Mucosa of stomach (tissue), 1 donor: ENCODE measurements around the gene AKAP11.

Experiments
- H3K27me3 ChIP-seq: one replicate; pipeline ENCODE4 v1.7.0; 2013; ENCODE audit warnings: mild to moderate bottlenecking, low read length; ENCODE audit not compliant: control insufficient read depth, insufficient read depth
- H3K36me3 ChIP-seq: one replicate; pipeline ENCODE4 v1.7.0; 2013; ENCODE audit warnings: low read length; ENCODE audit not compliant: control insufficient read depth, insufficient read depth
- H3K4me1 ChIP-seq: one replicate; pipeline ENCODE4 v1.7.0; 2013; ENCODE audit warnings: mild to moderate bottlenecking, low read length; ENCODE audit not compliant: control insufficient read depth, insufficient read depth
- H3K4me3 ChIP-seq: one replicate; pipeline ENCODE4 v1.7.0; 2013; ENCODE audit warnings: low read length
- H3K9ac ChIP-seq: one replicate; pipeline ENCODE4 v1.7.0; 2013; ENCODE audit warnings: mild to moderate bottlenecking, low read length, moderate library complexity
- H3K9me3 ChIP-seq: one replicate; pipeline ENCODE4 v1.7.0; 2013; ENCODE audit warnings: mild to moderate bottlenecking, low read length, moderate library complexity; ENCODE audit not compliant: control insufficient read depth
- donor health status: Pancreatic carcinoma.

Gene AKAP11

DNA sequence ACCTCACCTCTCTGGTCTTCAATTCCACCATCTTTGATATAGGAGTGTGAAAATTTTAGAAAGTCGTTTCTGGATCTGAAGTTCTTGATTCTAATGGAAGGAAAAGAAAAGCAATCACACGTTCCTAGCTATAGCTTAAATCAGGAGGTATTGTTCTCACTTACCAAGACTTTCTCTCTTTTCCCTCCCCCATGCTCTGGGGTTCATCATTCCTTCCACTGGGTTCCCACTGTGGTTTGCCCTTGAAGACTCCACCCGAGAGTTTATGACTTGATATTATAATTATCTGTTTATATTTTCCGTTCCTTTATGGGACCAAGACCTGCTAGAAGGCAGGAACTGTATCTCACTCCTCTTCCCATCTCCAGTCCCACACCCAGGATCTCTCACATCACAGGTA, 76.6 kb downstream of the AKAP11 start:
- Histone ChIP-seq H3K9me3 (no peaks in the 10 kb centered on the region), H3K27me3 (no peaks in the 10 kb centered on the region), H3K36me3 (no peaks in the 10 kb centered on the region), H3K9ac (no peak overlapping the region), H3K4me3 (no peak overlapping the region), H3K4me1 (no peaks in the 10 kb centered on the region)

DNA sequence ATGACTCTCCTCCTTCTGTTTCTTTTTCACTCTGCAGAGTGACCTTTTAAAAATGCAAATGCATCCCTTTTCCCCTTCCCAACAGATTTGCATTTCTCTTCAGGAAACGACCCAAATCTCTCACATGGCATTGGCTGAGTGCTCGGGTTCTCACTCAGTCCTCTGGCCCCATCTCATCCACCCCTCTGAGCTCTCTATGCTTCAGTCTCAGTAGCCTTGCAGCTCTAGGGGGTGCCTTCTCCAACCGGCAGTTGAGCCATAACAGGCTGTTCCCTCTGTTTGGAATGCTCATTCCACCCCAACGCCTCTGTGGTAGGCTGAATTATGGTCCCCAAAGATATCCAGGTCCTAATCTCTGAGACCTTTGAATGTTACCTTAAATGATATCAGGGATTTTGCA, 78.2 kb downstream of the AKAP11 start:
- no peaks in the 10 kb centered on the region for H3K9me3 ChIP-seq
- H3K36me3 ChIP-seq = no peaks in the 10 kb centered on the region
- no peak overlapping the region for H3K9ac ChIP-seq
- no peaks in the 10 kb centered on the region for H3K27me3 ChIP-seq
- H3K4me1 ChIP-seq = no peaks in the 10 kb centered on the region
- no peak overlapping the region for H3K4me3 ChIP-seq

DNA sequence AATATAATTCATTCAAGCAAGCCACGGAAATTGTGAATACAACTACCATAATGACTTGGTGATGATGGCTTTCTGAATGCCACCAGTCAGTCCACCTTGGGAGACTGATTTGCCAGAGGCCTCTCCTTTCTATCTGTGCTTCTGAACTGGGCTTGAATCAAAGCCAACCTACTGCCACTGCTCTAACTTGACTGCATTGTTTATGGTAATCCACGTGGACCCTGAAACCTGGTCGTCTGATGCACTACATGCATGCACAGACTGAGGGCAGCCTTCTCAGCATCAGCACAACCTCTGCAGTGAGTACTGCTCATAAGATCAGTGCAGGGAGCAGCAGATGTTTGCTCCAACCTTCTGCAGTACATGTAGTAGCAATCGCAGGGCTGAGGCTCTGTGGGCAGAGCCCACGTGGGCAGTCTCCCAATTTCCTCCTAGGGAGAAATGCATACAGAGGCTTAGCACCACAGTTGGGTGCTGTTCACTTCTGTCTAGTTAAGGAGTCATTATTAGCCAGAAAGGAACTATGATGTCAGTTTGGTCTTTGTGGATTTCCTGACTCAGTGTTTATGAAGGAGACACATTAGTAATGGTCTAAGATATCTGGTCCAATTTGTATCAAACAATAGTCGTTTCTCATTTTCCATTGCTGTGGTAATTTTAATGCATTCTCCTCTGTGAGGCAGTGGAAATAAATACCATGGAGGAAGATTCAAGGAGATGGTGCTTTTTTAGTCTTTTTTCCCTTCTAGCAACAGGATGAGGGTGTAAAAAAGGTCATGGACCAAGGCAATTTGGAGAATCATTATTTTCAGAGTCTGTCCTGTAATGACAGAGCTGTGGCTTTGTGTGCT, 82.5 kb downstream of the AKAP11 start:
- Histone ChIP-seq H3K9me3 (no peaks in the 10 kb centered on the region), H3K4me1 (no peaks in the 10 kb centered on the region), H3K4me3 (no peak overlapping the region), H3K27me3 (no peaks in the 10 kb centered on the region), H3K36me3 (no peaks in the 10 kb centered on the region), H3K9ac (no peak overlapping the region)

DNA sequence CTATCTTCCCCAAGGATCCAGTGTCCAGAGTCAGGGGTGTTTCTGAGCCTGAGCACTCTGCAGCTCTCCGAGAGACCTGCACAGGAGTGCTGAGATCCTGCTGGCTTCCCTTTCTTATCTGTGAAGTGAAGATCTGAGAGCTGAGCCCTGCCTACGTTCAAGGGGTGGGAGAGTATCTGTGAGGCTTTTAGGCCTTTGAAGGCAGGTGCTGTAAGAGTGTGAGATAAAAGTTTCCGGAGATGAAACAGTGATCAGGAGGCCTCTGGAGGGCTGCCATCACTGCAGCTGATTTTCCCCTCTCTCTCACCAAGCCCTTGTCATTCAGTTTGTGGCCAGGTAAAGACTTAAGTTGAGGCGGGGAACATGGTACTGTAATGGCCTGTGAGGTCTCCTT, 83.1 kb downstream of the AKAP11 start:
- Histone ChIP-seq H3K4me3 (no peak overlapping the region), H3K27me3 (no peaks in the 10 kb centered on the region), H3K36me3 (no peaks in the 10 kb centered on the region), H3K9me3 (no peaks in the 10 kb centered on the region), H3K9ac (no peak overlapping the region), H3K4me1 (no peaks in the 10 kb centered on the region)

DNA sequence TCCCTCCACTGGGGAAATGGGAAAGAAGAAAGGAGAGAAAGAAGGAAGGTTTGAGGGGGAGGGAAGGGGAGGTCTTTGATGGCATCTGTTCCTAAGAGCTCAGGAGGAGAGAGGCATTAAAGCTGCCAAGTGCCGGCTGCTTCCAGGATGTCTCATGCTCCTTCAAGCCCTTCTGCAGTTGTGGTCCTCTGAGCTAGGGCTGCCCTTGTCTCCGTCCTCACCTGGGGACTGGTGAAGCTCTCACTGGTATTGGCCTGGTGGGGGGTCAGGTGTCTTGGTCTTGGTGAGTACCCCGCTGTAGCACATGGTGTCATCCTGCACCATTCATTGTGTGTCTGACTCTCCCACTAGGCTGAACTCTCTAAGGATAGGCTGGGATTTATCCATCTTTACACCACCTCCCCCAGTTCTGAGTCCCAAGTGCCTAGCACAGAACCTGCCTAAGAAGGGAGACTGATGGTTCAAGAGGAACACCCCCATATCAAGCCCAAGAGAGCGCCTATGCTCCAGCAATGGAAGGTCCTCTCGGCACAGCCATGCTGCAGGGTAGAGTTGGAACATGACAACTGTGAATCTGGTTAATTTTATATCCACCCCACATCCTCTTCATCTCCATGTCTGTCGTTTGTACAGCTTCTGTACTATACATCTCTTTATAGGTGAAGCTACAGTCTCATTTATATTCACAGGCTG, 83.7 kb downstream of the AKAP11 start:
- Histone ChIP-seq H3K27me3 (no peaks in the 10 kb centered on the region), H3K36me3 (no peaks in the 10 kb centered on the region), H3K4me1 (no peaks in the 10 kb centered on the region), H3K4me3 (no peak overlapping the region), H3K9ac (no peak overlapping the region), H3K9me3 (no peaks in the 10 kb centered on the region)

DNA sequence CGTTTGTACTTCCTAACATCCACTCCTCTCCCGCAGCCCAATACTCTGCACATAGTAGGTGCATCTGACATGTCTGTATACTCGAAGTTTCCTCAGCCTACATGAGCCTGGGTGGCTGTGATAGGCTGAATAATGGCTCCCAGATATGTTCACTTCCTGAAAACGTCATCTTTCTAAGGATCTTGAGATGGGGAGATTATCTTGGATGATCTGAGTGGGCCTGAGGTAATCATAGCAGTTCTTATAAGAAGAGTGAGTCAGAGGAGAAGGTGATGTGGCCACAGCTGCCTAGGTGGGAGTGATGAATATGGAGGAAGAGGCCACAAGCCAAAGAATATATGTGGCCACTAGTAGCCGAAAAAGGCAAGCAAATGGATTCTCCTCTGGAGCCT, 84.2 kb downstream of the AKAP11 start:
- no peaks in the 10 kb centered on the region for H3K27me3 ChIP-seq
- H3K9me3 ChIP-seq = no peaks in the 10 kb centered on the region
- H3K36me3 ChIP-seq = no peaks in the 10 kb centered on the region
- H3K4me3 ChIP-seq = no peak overlapping the region
- H3K9ac ChIP-seq = no peak overlapping the region
- no peaks in the 10 kb centered on the region for H3K4me1 ChIP-seq

DNA sequence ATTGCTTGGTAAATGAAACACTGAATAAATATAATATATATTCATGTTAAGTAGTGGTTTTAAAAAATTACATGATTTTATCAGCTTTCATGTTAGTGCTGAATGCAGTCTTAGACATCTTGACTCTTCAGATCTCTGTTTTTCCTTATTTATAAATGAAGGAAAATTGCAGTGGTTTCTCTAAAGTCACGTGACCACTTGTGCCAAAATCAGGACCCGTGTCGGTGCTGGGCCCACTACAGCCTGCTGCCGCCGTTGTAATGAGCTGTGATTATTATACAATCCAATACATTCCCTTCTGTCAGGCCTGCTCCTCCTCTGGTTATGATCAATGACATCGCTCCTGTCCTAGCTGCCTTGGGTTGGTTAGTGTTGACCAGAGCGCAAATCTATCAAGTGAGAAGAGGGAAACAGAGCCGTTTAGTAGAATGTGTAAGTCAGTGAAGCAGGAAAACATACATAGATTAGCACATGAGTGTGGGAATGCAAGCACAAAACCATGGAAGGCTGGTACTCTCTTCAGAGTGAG, 88.2 kb downstream of the AKAP11 start:
- Histone ChIP-seq H3K9ac (no peak overlapping the region), H3K36me3 (no peaks in the 10 kb centered on the region), H3K27me3 (no peaks in the 10 kb centered on the region), H3K9me3 (no peaks in the 10 kb centered on the region), H3K4me3 (no peak overlapping the region), H3K4me1 (no peaks in the 10 kb centered on the region)

DNA sequence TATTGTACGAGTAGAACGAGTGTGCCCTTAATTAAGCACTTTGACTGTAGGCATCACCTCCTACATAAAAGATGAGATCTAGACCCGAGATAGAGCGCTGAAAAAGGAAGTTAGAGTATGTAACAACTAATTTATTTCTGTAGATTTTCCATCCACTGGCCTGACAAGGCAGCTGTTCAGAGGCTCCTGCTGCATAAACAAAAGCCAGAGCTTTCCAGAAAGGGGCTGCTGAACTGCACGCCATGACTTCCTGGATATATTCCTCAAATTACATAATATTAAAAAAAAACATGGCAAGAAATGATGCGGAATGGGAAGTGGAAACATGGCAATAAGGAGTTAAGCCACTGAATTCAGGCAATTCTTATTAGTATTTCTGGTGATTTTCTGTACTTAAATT, 89.7 kb downstream of the AKAP11 start:
- Histone ChIP-seq H3K36me3 (no peaks in the 10 kb centered on the region), H3K27me3 (no peaks in the 10 kb centered on the region), H3K9me3 (no peaks in the 10 kb centered on the region), H3K4me3 (no peak overlapping the region), H3K4me1 (no peaks in the 10 kb centered on the region), H3K9ac (no peak overlapping the region)

DNA sequence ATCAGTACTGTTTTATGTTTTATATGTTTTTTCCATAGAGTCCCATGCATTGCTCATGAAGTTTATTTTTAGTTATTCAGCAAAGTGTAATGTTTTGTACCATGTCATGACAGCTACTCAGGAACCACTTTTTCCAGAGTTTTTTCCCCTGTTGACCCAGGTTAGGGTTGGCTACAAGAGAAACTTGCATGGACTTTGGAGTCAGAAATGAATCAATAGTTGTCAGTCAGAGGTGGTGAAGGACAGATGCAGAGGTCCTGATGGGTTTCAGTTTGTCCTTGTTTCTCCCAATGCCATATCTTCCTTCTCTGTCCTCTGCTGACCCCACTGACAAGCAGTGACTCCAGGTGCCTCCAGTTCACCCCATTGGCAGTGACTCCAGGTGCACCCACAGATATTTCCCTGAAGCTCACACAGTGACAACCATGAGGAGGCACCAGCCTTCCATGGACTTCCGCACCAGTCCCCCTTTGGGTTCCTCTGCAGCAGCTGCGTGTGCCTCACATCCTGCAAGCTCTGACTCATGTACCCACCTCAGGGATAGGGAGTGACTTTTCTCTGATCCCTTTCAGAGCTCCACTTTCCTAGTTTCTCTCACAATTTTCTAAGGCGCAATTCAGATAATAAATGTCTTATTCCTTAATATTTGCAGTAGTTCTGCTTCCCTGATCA, 92.1 kb downstream of the AKAP11 start:
- Histone ChIP-seq H3K4me1 (no peaks in the 10 kb centered on the region), H3K27me3 (no peaks in the 10 kb centered on the region), H3K9me3 (no peaks in the 10 kb centered on the region), H3K36me3 (no peaks in the 10 kb centered on the region), H3K9ac (no peak overlapping the region), H3K4me3 (no peak overlapping the region)

DNA sequence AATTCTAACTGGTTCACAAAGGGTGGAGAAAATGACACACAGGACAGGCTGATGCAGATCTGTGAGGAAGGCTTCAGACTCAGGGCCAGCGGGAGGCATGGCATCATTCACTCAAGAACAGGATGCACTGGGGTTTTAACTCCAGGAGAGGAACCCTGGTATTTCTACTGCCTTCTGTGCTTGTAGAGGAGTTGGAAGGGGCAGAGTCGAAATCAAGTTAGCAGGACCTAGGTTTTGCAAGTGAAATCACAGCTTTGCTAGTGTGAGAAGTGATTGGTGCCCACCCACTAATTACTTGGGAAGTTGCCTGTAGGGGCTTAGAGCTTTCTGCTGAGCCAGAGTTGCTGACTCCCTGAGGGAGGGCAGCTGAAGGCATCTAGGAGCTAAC, 92.7 kb downstream of the AKAP11 start:
- Histone ChIP-seq H3K36me3 (no peaks in the 10 kb centered on the region), H3K9me3 (no peaks in the 10 kb centered on the region), H3K4me1 (no peaks in the 10 kb centered on the region), H3K4me3 (no peak overlapping the region), H3K9ac (no peak overlapping the region), H3K27me3 (no peaks in the 10 kb centered on the region)

DNA sequence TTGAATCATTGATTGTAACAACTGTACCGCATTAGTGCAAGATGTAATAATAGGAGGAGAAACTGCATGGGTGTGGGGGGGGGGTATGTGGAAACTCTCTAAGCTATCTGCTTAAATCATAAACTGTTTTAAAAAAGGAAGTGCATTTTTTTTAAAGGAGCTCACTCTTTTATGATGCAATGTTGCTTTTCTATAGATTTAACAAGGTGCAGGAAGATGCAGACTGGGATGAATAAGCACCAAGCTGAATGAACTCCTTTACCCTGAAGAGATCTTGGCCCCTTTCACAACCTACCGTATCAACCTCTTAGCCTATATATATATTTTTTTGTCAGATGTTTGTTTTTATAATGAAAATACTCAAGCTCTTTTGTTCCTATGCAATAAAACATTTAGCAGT, 95.9 kb downstream of the AKAP11 start:
- Histone ChIP-seq H3K4me1 (no peaks in the 10 kb centered on the region), H3K4me3 (no peak overlapping the region), H3K9me3 (no peaks in the 10 kb centered on the region), H3K36me3 (no peaks in the 10 kb centered on the region), H3K27me3 (no peaks in the 10 kb centered on the region), H3K9ac (no peak overlapping the region)
